T-cell (primary cell): ENCODE results near the gene OR2F2. TPM values are rescaled to one million over a fixed set of nuclear protein-coding genes. Genes with fewer than 3 reads are reported as not detected.
A peak's percentile ranks its signal among the peaks of the same experiment; 100 is the strongest.

Source experiments
- ATAC-seq, 4 experiments: fragments of 200-7000 bp in 3 of 4; fragments of 150-1000 bp in 1 of 4; cut with Tn5 transposase; replicated peaks in 1 of 4; 1 replicate in 3 of 4; 2 replicates in 1 of 4; pipeline ENCODE4 v1.10.0; 2021; ENCODE audit warnings: moderate library complexity in 3 of 4, mild to moderate bottlenecking in 2 of 4, moderate number of reproducible peaks in 1 of 4
- CTCF ChIA-PET, 2 donors: fragments of 300-600 bp; sonication (Branson Sonifier 250); formaldehyde crosslinking; loops; one replicate each; lab custom pipeline; 2022; ENCODE audit warnings: antibody characterized with exemption in 2 of 2; lab: Charles Lee
- POLR2A ChIA-PET, 2 donors: fragments of 300-600 bp; sonication (Branson Sonifier 250); formaldehyde crosslinking; loops; one replicate each; lab custom pipeline; 2022; ENCODE audit warnings: antibody characterized with exemption in 2 of 2; lab: Charles Lee
- DNase-seq, 35 experiments: peaks; one replicate each; pipeline versions ENCODE4 v3.0.0 to v3.0.0-alpha.2; 2013 to 2023
- H3K27ac ChIP-seq: one replicate; pipeline ENCODE4 v1.5.1; 2013; ENCODE audit warnings: low read length
- H3K27me3 ChIP-seq, 2 experiments: replicated peaks in 1 of 2; 1 replicate in 1 of 2; 2 replicates in 1 of 2; pipeline versions ENCODE4 v1.6.1 to v1.7.0; 2013; ENCODE audit warnings: low read length in 1 of 2, mixed read lengths in 1 of 2; ENCODE audit not compliant: control insufficient read depth in 2 of 2, insufficient read depth in 2 of 2; ENCODE audit errors: extremely low read depth in 1 of 2
- H3K36me3 ChIP-seq, 2 donors: 1 replicate in 1 of 2; 2 replicates in 1 of 2; pipeline versions ENCODE4 v1.6.1 to v1.7.0; 2013; ENCODE audit warnings: low read length in 1 of 2; ENCODE audit not compliant: control insufficient read depth in 2 of 2, insufficient read depth in 1 of 2; ENCODE audit errors: extremely low read depth in 1 of 2
- H3K4me1 ChIP-seq, 2 experiments: 1 replicate in 1 of 2; 2 replicates in 1 of 2; pipeline versions ENCODE4 v1.6.1 to v1.7.0; 2013; ENCODE audit warnings: low read length in 2 of 2, mixed read lengths in 1 of 2; ENCODE audit not compliant: insufficient read depth in 2 of 2, control insufficient read depth in 1 of 2; ENCODE audit errors: extremely low read depth in 1 of 2
- H3K4me3 ChIP-seq, 2 donors: 1 replicate in 1 of 2; 2 replicates in 1 of 2; pipeline versions ENCODE4 v1.5.1 to v1.7.0; 2013; ENCODE audit warnings: mild to moderate bottlenecking in 2 of 2, low read length in 1 of 2, moderate library complexity in 1 of 2; ENCODE audit not compliant: control insufficient read depth in 1 of 2; ENCODE audit errors: extremely low read depth in 1 of 2
- H3K9me3 ChIP-seq: 2 replicates; pipeline ENCODE4 v1.7.0; 2013
- H3K27ac Mint-ChIP-seq, 2 donors: one replicate each; pipeline ENCODE4 v1.8.0; 2020 to 2021; ENCODE audit warnings: mild to moderate bottlenecking in 2 of 2, mixed read lengths in 2 of 2
- H3K27me3 Mint-ChIP-seq, 2 donors: one replicate each; pipeline ENCODE4 v1.8.0; 2021 to 2022; ENCODE audit warnings: mixed read lengths in 2 of 2
- H3K36me3 Mint-ChIP-seq: one replicate; pipeline ENCODE4 v1.8.0; 2021; ENCODE audit warnings: mixed read lengths
- H3K4me1 Mint-ChIP-seq, 3 donors: one replicate each; pipeline ENCODE4 v1.8.0; 2020 to 2022; ENCODE audit warnings: mixed read lengths in 3 of 3, mild to moderate bottlenecking in 1 of 3
- H3K4me3 Mint-ChIP-seq, 3 donors: one replicate each; pipeline ENCODE4 v1.8.0; 2020 to 2022; ENCODE audit warnings: mild to moderate bottlenecking in 3 of 3, mixed read lengths in 3 of 3, moderate library complexity in 3 of 3
- H3K9me3 Mint-ChIP-seq, 3 donors: one replicate each; pipeline ENCODE4 v1.8.0; 2020 to 2022; ENCODE audit warnings: mixed read lengths in 3 of 3
- WGBS: methylation state at CpG from one replicate; pipeline ENCODE4 v1.1.5; 2013; ENCODE audit warnings: missing lambda C conversion rate; ENCODE audit not compliant: insufficient coverage; 5-methylcytosine and 5-hydroxymethylcytosine counted together
- total RNA-seq, 35 experiments: library from RNA in 6 of 35; stranded (reverse) in 6 of 35; fragments of 120-200 nt in 1 of 35; gene quantifications; one replicate each; pipeline versions ENCODE4 v1.2.1 to v1.2.4 and lab custom pipeline; 2013 to 2026

OR2F2 gene
- total RNA-seq, 5 donors from 2014 or later (not counting 1 experiment from before 2014, with no cell fraction given) = not detected

DNA sequence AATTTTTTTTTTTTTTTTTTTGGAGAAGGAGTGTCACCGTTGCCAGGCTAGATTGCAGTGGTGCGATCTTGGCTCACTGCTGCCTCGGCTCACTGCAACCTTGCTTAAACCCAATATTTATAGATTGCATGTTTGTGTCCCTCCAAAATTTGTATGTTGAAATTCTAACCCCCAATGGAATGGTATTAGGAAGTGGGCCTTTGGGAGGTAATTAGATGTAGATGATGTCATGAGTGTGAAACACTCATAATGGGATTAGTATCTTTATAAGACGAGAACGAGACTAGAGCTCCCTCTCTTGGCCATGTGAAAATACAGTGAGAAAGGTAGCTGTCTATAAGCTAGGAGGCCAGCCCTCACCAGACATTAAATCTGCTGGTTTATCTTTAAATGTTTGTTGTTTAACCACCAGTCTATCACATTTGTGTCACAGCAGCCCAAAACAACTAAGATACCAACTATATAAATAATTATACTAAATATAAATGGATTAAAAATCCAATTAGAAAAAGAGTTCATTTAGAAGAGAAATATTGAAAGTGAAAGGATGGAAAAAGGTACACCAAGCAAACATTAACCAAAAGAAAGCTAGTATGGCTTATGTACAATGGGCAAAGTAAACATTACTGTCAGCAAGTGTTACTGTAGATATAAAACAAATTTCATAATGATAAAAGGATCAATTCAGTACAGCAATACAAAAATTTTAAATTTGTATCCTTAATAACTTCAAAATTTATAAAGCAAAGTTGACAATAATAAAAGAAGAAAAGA is 42.3 kb upstream of the OR2F2 start:
- Mint-ChIP-seq H3K27ac (no peak overlapping the region), H3K9me3 (peaks cover 7 to 14% (median 9%) of the 10 kb centered on the region in 3 donors), H3K4me3 (no peak overlapping the region), H3K36me3 (peaks cover 25% of the 10 kb centered on the region), H3K4me1 (peaks cover 4 to 12% (median 7%) of the 10 kb centered on the region in 3 donors), H3K27me3 (peaks cover 5 to 7% of the 10 kb centered on the region in 2 donors)
- no peaks in the 10 kb centered on the region for H3K4me1 ChIP-seq
- ChIA-PET CTCF (interaction anchor here (0.6 to 1.6 kb wide), 7 partner anchors 8 to 235 kb away, joined by 3 to 10 read pairs (median 4); partner anchors contain the start of gene TCAF1 (in 2 of the 2)), POLR2A (no interaction called here)
- no peaks in the 10 kb centered on the region for H3K9me3 ChIP-seq
- ATAC-seq (peak in 3 of 4 experiments; percentile 45 to 65 (median 65)), DNase-seq (peak in 2 of 35 experiments; percentile 23 to 56)
- no peaks in the 10 kb centered on the region for H3K36me3 ChIP-seq
- no peak overlapping the region for H3K27ac ChIP-seq
- H3K27me3 ChIP-seq = no peaks in the 10 kb centered on the region
- no peak overlapping the region for H3K4me3 ChIP-seq
- WGBS = no CpG with 5 or more reads among the region's 5 CpGs

DNA sequence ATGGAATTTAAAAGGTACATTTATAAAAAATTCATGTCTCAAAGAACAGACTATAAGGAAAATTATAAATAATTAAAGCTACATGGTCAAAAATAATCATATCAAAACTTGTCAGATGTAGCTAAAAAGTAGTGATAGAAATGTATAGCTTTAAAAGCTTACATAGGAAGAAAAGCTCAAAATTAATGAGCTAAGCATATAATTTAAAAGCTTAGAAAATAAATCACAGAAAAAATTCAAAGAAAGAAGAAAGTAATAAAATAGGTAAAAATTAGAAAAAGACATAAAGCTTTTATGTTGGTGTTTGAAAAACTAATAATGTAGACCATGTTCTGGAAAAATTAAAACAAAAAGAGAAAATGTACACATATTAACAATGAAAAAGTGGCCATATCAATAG is 38.4 kb upstream of the OR2F2 start:
- H3K4me1 Mint-ChIP-seq = peaks cover 29 to 33% (median 29%) of the 10 kb centered on the region in 3 donors
- CTCF ChIA-PET = interaction anchor here (0.5 to 1.0 kb wide), 7 partner anchors 9 to 1426 kb away, joined by 3 to 4 read pairs (median 3); no protein-coding TSS in a partner anchor
- H3K4me1 ChIP-seq = peaks cover 5 to 8% of the 10 kb centered on the region in 2 experiments

DNA sequence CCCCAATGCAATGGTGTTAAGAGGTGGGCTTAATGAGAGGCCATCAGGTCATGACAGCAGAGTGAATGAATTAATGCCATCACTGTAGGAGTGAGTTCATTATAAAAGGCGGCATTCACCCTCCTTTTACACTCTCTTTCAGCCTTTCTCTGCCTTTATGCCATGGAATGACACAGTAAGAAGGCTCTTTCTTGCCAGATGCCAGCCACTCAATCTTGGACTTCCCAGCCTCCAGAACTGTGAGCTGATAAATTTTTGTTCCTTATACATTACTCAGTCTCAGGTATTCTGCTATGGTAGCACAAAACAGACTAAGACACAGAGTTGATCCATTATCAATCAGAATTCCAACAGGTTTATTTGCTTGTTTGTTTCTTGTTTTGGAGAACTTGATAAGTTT is 36.2 kb upstream of the OR2F2 start:
- no CpG with 5 or more reads among the region's 1 CpG for WGBS
- Mint-ChIP-seq H3K27ac (no peak overlapping the region), H3K36me3 (no peaks in the 10 kb centered on the region), H3K4me1 (peaks cover 36 to 43% (median 39%) of the 10 kb centered on the region in 3 donors), H3K27me3 (no peaks in the 10 kb centered on the region), H3K9me3 (no peaks in the 10 kb centered on the region), H3K4me3 (no peak overlapping the region)
- ChIA-PET POLR2A (no interaction called here), CTCF (no interaction called here)
- H3K27me3 ChIP-seq = no peaks in the 10 kb centered on the region
- peaks cover 5 to 14% of the 10 kb centered on the region in 2 experiments for H3K4me1 ChIP-seq
- no peak overlapping the region for H3K27ac ChIP-seq
- H3K36me3 ChIP-seq = no peaks in the 10 kb centered on the region
- ATAC-seq = no peak
- no peak overlapping the region for H3K4me3 ChIP-seq
- no peaks in the 10 kb centered on the region for H3K9me3 ChIP-seq
- DNase-seq = no peak

More for the DNA sequence above, 38.4 kb upstream of the OR2F2 start:
- Mint-ChIP-seq H3K27ac (no peak overlapping the region), H3K36me3 (peaks cover 1% of the 10 kb centered on the region), H3K27me3 (no peaks in the 10 kb centered on the region), H3K4me3 (no peak overlapping the region), H3K9me3 (peaks cover 0 to under 1% (median under 1%) of the 10 kb centered on the region in 3 donors)
- Histone ChIP-seq H3K9me3 (no peaks in the 10 kb centered on the region), H3K27me3 (no peaks in the 10 kb centered on the region), H3K4me3 (no peak overlapping the region), H3K27ac (no peak overlapping the region), H3K36me3 (no peaks in the 10 kb centered on the region)
- DNase-seq (no peak), ATAC-seq (no peak)
- POLR2A ChIA-PET = interaction anchor here in 1 of 2 donors (0.6 kb wide), 1 partner anchor 9 kb away, joined by 3 read pairs; no protein-coding TSS in a partner anchor

DNA sequence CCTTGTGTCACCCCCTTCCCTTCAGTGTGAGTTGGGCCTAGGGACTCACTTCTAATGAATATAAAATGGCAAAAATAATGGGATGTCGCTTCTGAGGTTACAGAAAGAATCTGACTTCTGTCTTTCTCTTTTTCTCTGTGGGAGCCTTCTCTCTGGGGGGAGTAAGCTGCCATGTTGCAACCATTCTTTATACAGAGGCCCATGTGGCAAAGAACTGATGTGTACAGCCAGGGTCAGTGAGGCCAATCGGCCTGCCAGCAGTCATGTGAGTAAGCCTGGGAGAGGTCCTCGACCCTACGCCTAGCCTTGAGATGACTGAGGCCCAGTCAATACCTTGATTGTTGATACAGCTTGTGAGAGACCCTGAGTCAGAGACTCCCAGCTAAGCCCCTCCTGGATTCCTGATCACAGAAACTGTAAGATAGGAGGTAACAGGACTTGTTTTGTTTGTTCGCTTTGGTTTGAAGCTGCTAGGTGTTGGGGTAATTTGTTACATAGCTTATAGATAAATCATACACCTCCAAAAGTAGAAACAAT is 34.7 kb upstream of the OR2F2 start:
- Histone ChIP-seq H3K4me1 (peaks cover 5 to 14% of the 10 kb centered on the region in 2 experiments), H3K36me3 (no peaks in the 10 kb centered on the region), H3K4me3 (no peak overlapping the region), H3K9me3 (no peaks in the 10 kb centered on the region), H3K27ac (no peak overlapping the region), H3K27me3 (no peaks in the 10 kb centered on the region)
- DNase-seq = no peak
- ChIA-PET CTCF (interaction anchor here in 1 of 2 donors (1.5 kb wide), 1 partner anchor 13 kb away, joined by 4 read pairs; no protein-coding TSS in a partner anchor), POLR2A (no interaction called here)
- Mint-ChIP-seq H3K4me3 (peak overlapping the region; percentile 82 to 92 (median 89)), H3K9me3 (no peaks in the 10 kb centered on the region), H3K27ac (peak overlapping the region; percentile 18 to 25), H3K4me1 (peaks cover 31 to 39% (median 34%) of the 10 kb centered on the region in 3 donors), H3K36me3 (no peaks in the 10 kb centered on the region), H3K27me3 (no peaks in the 10 kb centered on the region)
- ATAC-seq = no peak
- 100% methylated on average over 4 of the region's 5 CpGs for WGBS

DNA sequence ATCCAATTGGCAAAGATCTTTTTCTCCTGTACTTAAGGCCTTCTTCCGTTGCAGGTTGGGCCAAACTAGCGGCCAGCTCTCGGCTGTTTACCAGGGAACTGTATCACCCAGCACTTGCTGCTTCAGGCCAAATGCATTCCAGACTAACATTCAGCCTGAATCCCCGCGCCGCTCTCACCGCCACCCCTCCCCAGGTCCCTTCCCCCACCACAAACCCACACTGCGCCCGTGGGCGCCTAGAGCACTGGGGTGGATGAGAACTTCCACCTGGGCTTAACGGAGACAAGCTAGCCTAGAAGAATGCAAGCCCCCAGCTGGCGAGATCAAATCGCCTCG is 33.7 kb upstream of the OR2F2 start:
- DNase-seq (peak in 2 of 35 experiments; percentile 10 to 22), ATAC-seq (no peak)
- H3K9me3 ChIP-seq = no peaks in the 10 kb centered on the region
- H3K4me3 ChIP-seq = peak overlapping the region; percentile 58 to 95
- ChIA-PET POLR2A (no interaction called here), CTCF (interaction anchor here (0.8 to 2.0 kb wide), 6 partner anchors 8 to 661 kb away, joined by 3 to 14 read pairs (median 5); no protein-coding TSS in a partner anchor)
- no peaks in the 10 kb centered on the region for H3K27me3 ChIP-seq
- H3K36me3 ChIP-seq = no peaks in the 10 kb centered on the region
- peaks cover 5 to 14% of the 10 kb centered on the region in 2 experiments for H3K4me1 ChIP-seq
- Mint-ChIP-seq H3K9me3 (no peaks in the 10 kb centered on the region), H3K4me3 (peak overlapping the region; percentile 82 to 92 (median 89)), H3K27ac (peak overlapping the region; percentile 85 to 93), H3K36me3 (no peaks in the 10 kb centered on the region), H3K4me1 (peaks cover 31 to 38% (median 34%) of the 10 kb centered on the region in 3 donors), H3K27me3 (no peaks in the 10 kb centered on the region)
- peak overlapping the region; percentile 68 for H3K27ac ChIP-seq
- WGBS = 10% methylated on average over 14 of the region's 14 CpGs

DNA sequence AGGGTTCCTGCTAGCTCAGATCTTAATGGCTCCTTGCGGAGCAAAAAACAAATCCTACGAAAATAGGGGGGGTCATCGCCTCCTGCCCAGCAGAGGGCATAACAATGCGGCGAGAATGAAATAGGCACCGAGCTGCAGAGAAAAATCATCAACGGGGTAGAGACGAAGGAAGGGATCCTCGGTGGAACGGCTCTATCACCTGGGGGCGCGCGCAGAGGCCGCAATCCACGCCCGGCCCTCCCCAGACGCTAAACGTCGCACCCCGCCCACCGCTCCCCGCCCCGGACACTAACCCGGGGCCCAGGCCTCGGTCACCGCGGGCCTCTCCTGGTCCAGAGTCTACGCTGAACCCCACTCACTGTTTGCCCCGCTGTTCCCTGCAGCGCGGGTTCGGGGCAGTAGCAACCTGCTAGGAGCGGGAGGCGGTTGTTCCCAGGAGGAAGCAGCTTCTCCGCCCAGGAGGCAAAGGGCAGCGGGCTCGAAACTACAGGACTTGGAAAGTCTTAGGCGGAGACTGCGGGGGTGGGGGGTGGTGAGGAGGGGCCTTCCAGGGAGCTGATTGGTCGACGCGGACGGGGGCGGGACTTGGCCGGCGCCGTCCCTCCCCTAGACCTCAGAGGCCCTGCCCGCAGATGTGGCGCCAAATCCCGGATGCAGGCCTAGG is 33.2 kb upstream of the OR2F2 start, which contains the start of gene TCAF1:
Gene TCAF1 (minus strand): TSS at position 509 of the 664 bp plus-strand sequence. CDS start 25,568 bp downstream, outside the sequence.
- POLR2A ChIA-PET = interaction anchor here (0.6 to 0.7 kb wide), 4 partner anchors 13 to 1642 kb away, joined by 3 to 13 read pairs (median 4); no protein-coding TSS in a partner anchor
- CTCF ChIA-PET = interaction anchor here (0.5 to 2.0 kb wide), 14 partner anchors 9 to 1600 kb away, joined by 3 to 14 read pairs (median 4); no protein-coding TSS in a partner anchor
- under 1% methylated on average over 42 of the region's 50 CpGs for WGBS

More for the DNA sequence above, 33.2 kb upstream of the OR2F2 start, which contains the start of gene TCAF1:
- no peaks in the 10 kb centered on the region for H3K9me3 Mint-ChIP-seq
- peak; percentile 70 to 92 (median 84) for DNase-seq
- H3K27me3 ChIP-seq = no peaks in the 10 kb centered on the region
- H3K36me3 Mint-ChIP-seq = no peaks in the 10 kb centered on the region
- H3K27ac Mint-ChIP-seq = peak within 1 kb of the TSS; percentile 85 to 93
- H3K4me3 ChIP-seq = peak within 1 kb of the TSS; percentile 58 to 95
- peak within 1 kb of the TSS; percentile 68 for H3K27ac ChIP-seq
- no peaks in the 10 kb centered on the region for H3K36me3 ChIP-seq
- peaks cover 31 to 36% (median 34%) of the 10 kb centered on the region in 3 donors for H3K4me1 Mint-ChIP-seq
- peak; percentile 95 to 96 (median 96) for ATAC-seq
- H3K4me3 Mint-ChIP-seq = peak within 1 kb of the TSS; percentile 82 to 92 (median 89)
- no peaks in the 10 kb centered on the region for H3K9me3 ChIP-seq
- no peaks in the 10 kb centered on the region for H3K27me3 Mint-ChIP-seq
- H3K4me1 ChIP-seq = peaks cover 5 to 14% of the 10 kb centered on the region in 2 experiments
